Right lobe of liver (tissue), 4 donors: ENCODE measurements around the gene SLC1A2.

Experiments used
- POLR2A ChIP-seq: fragments of 450-650 bp; IDR thresholded peaks from one replicate; pipeline ENCODE4 v1.6.1; 2017; ENCODE audit warnings: antibody characterized with exemption, mild to moderate bottlenecking
- TF ChIP-seq, protein P1 (sequence below), 4 donors: fragments of 200-600 bp in 3 of 4; fragments of 450-650 bp in 1 of 4; IDR thresholded peaks; one replicate each; pipeline versions ENCODE4 v1.5.1 to v1.8.0; 2016 to 2022; ENCODE audit warnings: antibody characterized with exemption in 4 of 4, mild to moderate bottlenecking in 2 of 4
- donor health status: DM: no; HTN: no; CAD: no.
- donor health status: DM: no; HTN: no; CAD: no.
- donor health status: DM: no; HTN: yes; CAD: no.

- TF ChIP-seq, protein P1, sequence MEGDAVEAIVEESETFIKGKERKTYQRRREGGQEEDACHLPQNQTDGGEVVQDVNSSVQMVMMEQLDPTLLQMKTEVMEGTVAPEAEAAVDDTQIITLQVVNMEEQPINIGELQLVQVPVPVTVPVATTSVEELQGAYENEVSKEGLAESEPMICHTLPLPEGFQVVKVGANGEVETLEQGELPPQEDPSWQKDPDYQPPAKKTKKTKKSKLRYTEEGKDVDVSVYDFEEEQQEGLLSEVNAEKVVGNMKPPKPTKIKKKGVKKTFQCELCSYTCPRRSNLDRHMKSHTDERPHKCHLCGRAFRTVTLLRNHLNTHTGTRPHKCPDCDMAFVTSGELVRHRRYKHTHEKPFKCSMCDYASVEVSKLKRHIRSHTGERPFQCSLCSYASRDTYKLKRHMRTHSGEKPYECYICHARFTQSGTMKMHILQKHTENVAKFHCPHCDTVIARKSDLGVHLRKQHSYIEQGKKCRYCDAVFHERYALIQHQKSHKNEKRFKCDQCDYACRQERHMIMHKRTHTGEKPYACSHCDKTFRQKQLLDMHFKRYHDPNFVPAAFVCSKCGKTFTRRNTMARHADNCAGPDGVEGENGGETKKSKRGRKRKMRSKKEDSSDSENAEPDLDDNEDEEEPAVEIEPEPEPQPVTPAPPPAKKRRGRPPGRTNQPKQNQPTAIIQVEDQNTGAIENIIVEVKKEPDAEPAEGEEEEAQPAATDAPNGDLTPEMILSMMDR (IDR thresholded peaks at IDR 0.05) = no peak
- no peak for TF ChIP-seq POLR2A
These were observed 189.0 kb downstream of the SLC1A2 start for GRCh38 chr11:35230388-35230787.
